B cell (primary cell): ENCODE data around the gene ALG1. TPM values are rescaled to one million over a fixed set of nuclear protein-coding genes. Genes with fewer than 3 reads are reported as not detected.

Source experiments
- ATAC-seq: fragments of 200-7000 bp; cut with Tn5 transposase; one replicate; pipeline ENCODE4 v1.10.0; 2021; ENCODE audit warnings: low read depth, mild to moderate bottlenecking, moderate number of reproducible peaks, moderate library complexity
- CTCF ChIA-PET: fragments of 350-600 bp; sonication (Branson Sonifier 250); formaldehyde crosslinking; loops from one replicate; lab custom pipeline; 2021; ENCODE audit warnings: antibody characterized with exemption, inconsistent platforms; lab: Charles Lee
- POLR2A ChIA-PET: fragments of 350-600 bp; sonication (Branson Sonifier 250); formaldehyde crosslinking; loops from one replicate; lab custom pipeline; 2021; ENCODE audit warnings: antibody characterized with exemption; lab: Charles Lee
- DNase-seq: peaks from one replicate; pipeline ENCODE4 v3.0.0; 2013
- H2AFZ ChIP-seq: 2 replicates; pipeline ENCODE4 v1.6.1; 2012; ENCODE audit warnings: mild to moderate bottlenecking, low read depth, low read length; ENCODE audit not compliant: insufficient read depth, poor library complexity, severe bottlenecking
- H3K27ac ChIP-seq, 2 donors: 1 replicate in 1 of 2; 2 replicates in 1 of 2; pipeline ENCODE4 v1.5.1; 2012 to 2013; ENCODE audit warnings: low read length in 2 of 2, mild to moderate bottlenecking in 2 of 2, moderate library complexity in 1 of 2
- H3K27me3 ChIP-seq, 4 experiments: fragments of 200-600 bp in 1 of 4; sonication (generic) in 1 of 4; replicated peaks in 1 of 4; 1 replicate in 2 of 4; 2 replicates in 2 of 4; pipeline versions ENCODE4 v1.6.1 to v1.7.0; 2013 to 2016; ENCODE audit warnings: low read length in 3 of 4, mild to moderate bottlenecking in 2 of 4, mixed read lengths in 1 of 4, moderate library complexity in 1 of 4; ENCODE audit not compliant: insufficient read depth in 4 of 4, control insufficient read depth in 3 of 4; ENCODE audit errors: control extremely low read depth in 1 of 4
- H3K36me3 ChIP-seq, 2 experiments: replicated peaks in 1 of 2; 1 replicate in 1 of 2; 2 replicates in 1 of 2; pipeline versions ENCODE4 v1.6.1 to v1.7.1; 2013; ENCODE audit warnings: low read length in 1 of 2; ENCODE audit not compliant: insufficient read depth in 2 of 2, control insufficient read depth in 1 of 2; ENCODE audit errors: control extremely low read depth in 1 of 2, extremely low read depth in 1 of 2
- H3K4me1 ChIP-seq, 2 donors: fragments of 200-600 bp in 1 of 2; sonication (generic) in 1 of 2; 1 replicate in 1 of 2; 2 replicates in 1 of 2; pipeline versions ENCODE4 v1.5.1 to v1.6.1; 2013 to 2017; ENCODE audit warnings: low read length in 2 of 2; ENCODE audit not compliant: control insufficient read depth in 2 of 2, insufficient read depth in 2 of 2
- H3K4me2 ChIP-seq: replicated peaks from 2 replicates; pipeline ENCODE3; 2012; ENCODE audit warnings: mild to moderate bottlenecking, low read depth, low read length; ENCODE audit not compliant: poor library complexity, severe bottlenecking
- H3K4me3 ChIP-seq, 5 experiments: fragments of 200-600 bp in 1 of 5; sonication (generic) in 1 of 5; 1 replicate in 3 of 5; 2 replicates in 2 of 5; pipeline versions ENCODE4 v1.5.1 to v1.7.0; 2011 to 2016; ENCODE audit warnings: low read length in 4 of 5, mild to moderate bottlenecking in 4 of 5, low read depth in 2 of 5, control low read depth in 1 of 5, moderate library complexity in 1 of 5; ENCODE audit not compliant: insufficient read depth in 1 of 5; ENCODE audit errors: control extremely low read depth in 1 of 5, extremely low read depth in 1 of 5
- H3K79me2 ChIP-seq: fragments of 200-600 bp; sonication (generic); one replicate; pipeline ENCODE4 v1.6.0; 2016; ENCODE audit warnings: low read length; ENCODE audit not compliant: control insufficient read depth, insufficient read depth
- H3K9ac ChIP-seq: fragments of 200-600 bp; sonication (generic); 2 replicates; pipeline ENCODE4 v1.6.1; 2017; ENCODE audit warnings: mild to moderate bottlenecking, low read length, moderate library complexity
- H3K9me3 ChIP-seq, 3 donors: one replicate each; pipeline versions ENCODE4 v1.6.1 to v1.7.1; 2013; ENCODE audit warnings: low read length in 2 of 3; ENCODE audit not compliant: control insufficient read depth in 2 of 3, insufficient read depth in 1 of 3; ENCODE audit errors: control extremely low read depth in 1 of 3
- H4K20me1 ChIP-seq: 2 replicates; pipeline ENCODE4 v1.6.0; 2012; ENCODE audit warnings: mild to moderate bottlenecking, low read length; ENCODE audit not compliant: insufficient read depth, control insufficient read depth, poor library complexity, severe bottlenecking
- H3K27ac Mint-ChIP-seq: one replicate; pipeline ENCODE4 v1.8.0; 2021; ENCODE audit warnings: mixed read lengths
- H3K27me3 Mint-ChIP-seq: one replicate; pipeline ENCODE4 v1.8.0; 2021; ENCODE audit warnings: mixed read lengths
- H3K4me1 Mint-ChIP-seq: one replicate; pipeline ENCODE4 v1.8.0; 2021; ENCODE audit warnings: mixed read lengths
- H3K4me3 Mint-ChIP-seq: one replicate; pipeline ENCODE4 v1.8.0; 2021; ENCODE audit warnings: mixed read lengths
- H3K9me3 Mint-ChIP-seq: one replicate; pipeline ENCODE4 v1.8.0; 2022; ENCODE audit warnings: mixed read lengths; ENCODE audit not compliant: insufficient read depth
- CTCF ChIP-seq: fragments of 200-600 bp; IDR thresholded peaks from one replicate; pipeline ENCODE4 v1.8.0; 2022; ENCODE audit warnings: antibody characterized with exemption, mild to moderate bottlenecking
- EZH2 ChIP-seq: IDR thresholded peaks from 2 replicates; pipeline ENCODE4 v1.6.1; 2012; ENCODE audit warnings: borderline replicate concordance, low read depth, mild to moderate bottlenecking, moderate library complexity, low read length; ENCODE audit not compliant: insufficient read depth, poor library complexity, severe bottlenecking
- WGBS: methylation state at CpG from one replicate; pipeline ENCODE4 v1.1.5; 2013; ENCODE audit warnings: missing lambda C conversion rate; ENCODE audit not compliant: insufficient coverage; 5-methylcytosine and 5-hydroxymethylcytosine counted together
- intact Hi-C: fragments of 100-400 bp; cut with micrococcal nuclease; formaldehyde crosslinking; loops from one replicate; pipeline ENCODE4 v1.10.0; 2022
- polyA plus RNA-seq: library from polyadenylated mRNA; depleted of rRNA; stranded (reverse); fragments of >200 nt; gene quantifications from 2 replicates; pipeline ENCODE4 v1.2.3, GENCODE V29; 2012
- total RNA-seq, 2 donors: library from RNA; stranded (reverse); fragments of 120-200 nt in 1 of 2; gene quantifications; 1 replicate in 1 of 2; 2 replicates in 1 of 2; pipeline versions ENCODE4 v1.2.3 to v1.2.4, GENCODE V29; 2013 to 2022

Gene ALG1
- total and polyA plus RNA-seq, 2 donors (not counting 1 experiment from before 2014, with no cell fraction given): 12.2 to 24.2 TPM

GRCh38 chr16:5027575-5028235 is 43.9 kb upstream of the ALG1 start:
- Mint-ChIP-seq H3K4me3 (no peak overlapping the region), H3K4me1 (peaks cover 5% of the 10 kb centered on the region), H3K27ac (no peak overlapping the region), H3K27me3 (no peaks in the 10 kb centered on the region), H3K9me3 (no peaks in the 10 kb centered on the region)
- no peak overlapping the region for H3K27ac ChIP-seq
- no peak overlapping the region for H3K4me2 ChIP-seq
- H4K20me1 ChIP-seq: no peaks in the 10 kb centered on the region
- no peaks in the 10 kb centered on the region for H3K27me3 ChIP-seq
- CTCF ChIA-PET: no interaction called here
- peaks cover 2 to 3% of the 10 kb centered on the region in 2 donors for H3K4me1 ChIP-seq
- POLR2A ChIA-PET: no interaction called here
- no peak for ATAC-seq
- no peak for DNase-seq
- intact Hi-C loops: no loop called here
- no peak overlapping the region for H2AFZ ChIP-seq
- no peaks in the 10 kb centered on the region for H3K9me3 ChIP-seq
- H3K36me3 ChIP-seq: peaks cover 0 to 28% of the 10 kb centered on the region in 2 experiments
- H3K9ac ChIP-seq: no peak overlapping the region
- H3K79me2 ChIP-seq: no peaks in the 10 kb centered on the region
- no peak overlapping the region for H3K4me3 ChIP-seq
- WGBS: 99% methylated on average over 24 of the region's 32 CpGs
- TF ChIP-seq CTCF (no peak), EZH2 (no peak)

GRCh38 chr16:5028950-5029475 is 42.6 kb upstream of the ALG1 start:
- H3K4me3 Mint-ChIP-seq: no peak overlapping the region
- Histone ChIP-seq H3K4me1 (peaks cover 7 to 10% of the 10 kb centered on the region in 2 donors), H3K79me2 (peaks cover 6% of the 10 kb centered on the region), H3K4me3 (no peak overlapping the region), H3K9me3 (no peaks in the 10 kb centered on the region), H3K36me3 (peaks cover 0 to 28% of the 10 kb centered on the region in 2 experiments), H3K9ac (no peak overlapping the region), H2AFZ (no peak overlapping the region), H4K20me1 (no peaks in the 10 kb centered on the region), H3K4me2 (no peak overlapping the region), H3K27ac (no peak overlapping the region), H3K27me3 (no peaks in the 10 kb centered on the region)
- H3K27ac Mint-ChIP-seq: no peak overlapping the region
- ATAC-seq (no peak), DNase-seq (no peak)
- intact Hi-C loops: no loop called here
- ChIA-PET POLR2A (no interaction called here), CTCF (no interaction called here)
- peaks cover 12% of the 10 kb centered on the region for H3K4me1 Mint-ChIP-seq
- H3K27me3 Mint-ChIP-seq: no peaks in the 10 kb centered on the region
- WGBS: 97% methylated on average over 18 of the region's 18 CpGs
- TF ChIP-seq EZH2: no peak
- no peak for TF ChIP-seq CTCF
- no peaks in the 10 kb centered on the region for H3K9me3 Mint-ChIP-seq
